K562 (cell line): ENCODE data around the gene ARHGEF17. TPM values are rescaled to one million over a fixed set of nuclear protein-coding genes. Genes with fewer than 3 reads are reported as not detected.

Experiments
- ATAC-seq: fragments of 200-7000 bp; cut with Tn5 transposase; 3 replicates; pipeline ENCODE4 v1.9.1; 2020; ENCODE audit warnings: moderate library complexity
- Bru-seq: library from RNA; stranded (reverse); fragments of 400-500 nt; gene quantifications from one replicate; lab custom pipeline; 2021; lab: Mats Ljungman, UMichigan
- BruChase-seq, 2 experiments: library from RNA; stranded (reverse); fragments of 400-500 nt; gene quantifications; one replicate each; lab custom pipeline; 2021; lab: Mats Ljungman, UMichigan
- BruUV-seq: library from RNA; stranded (reverse); fragments of 400-500 nt; replicated peaks from 2 replicates; lab custom pipeline; 2021; lab: Mats Ljungman, UMichigan
- CTCF ChIA-PET: fragments of 300-600 bp; formaldehyde crosslinking; extraction: SDS; loops from one replicate; lab custom pipeline; 2021; ENCODE audit warnings: low intra/inter-chr PET ratio; lab: Yijun Ruan, JAX
- POLR2A ChIA-PET: fragments of 300-600, 350-650 bp; sonication (Branson Sonifier 250); formaldehyde crosslinking; extraction: SDS; loops from one replicate; lab custom pipeline; 2021; ENCODE audit warnings: antibody characterized with exemption, inconsistent platforms; lab: Yijun Ruan, JAX
- DNase-seq, 4 experiments: peaks; one replicate each; pipeline versions ENCODE4 v3.0.0 to v3.0.0-alpha.2; 2011 to 2018; ENCODE audit warnings: low spot score in 3 of 4, mixed read lengths in 3 of 4; ENCODE audit errors: extremely low read depth in 1 of 4
- FAIRE-seq: peaks from 2 replicates; lab custom pipeline; 2011; peaks lifted over from hg19 to GRCh38; lab: Jason Lieb, UNC
- H2AFZ ChIP-seq: 2 replicates; pipeline ENCODE4 v1.6.0; 2011; ENCODE audit warnings: low read depth, low read length, control low read depth, inconsistent platforms
- H3K27ac ChIP-seq: fragments of 200-600 bp; 3 replicates; pipeline ENCODE4 v1.8.0; 2011; ENCODE audit warnings: low read depth, mild to moderate bottlenecking, control low read depth, inconsistent platforms, low read length, moderate library complexity, mixed read lengths; ENCODE audit errors: extremely low read depth
- H3K27me3 ChIP-seq, 2 experiments: fragments of 300-600 bp in 1 of 2; 2 replicates in 1 of 2; 3 replicates in 1 of 2; pipeline versions ENCODE4 v1.6.0 to v1.8.0; 2011; ENCODE audit warnings: inconsistent platforms in 2 of 2, low read length in 2 of 2, mild to moderate bottlenecking in 1 of 2, mixed read lengths in 1 of 2, moderate library complexity in 1 of 2; ENCODE audit not compliant: control insufficient read depth in 2 of 2, insufficient read depth in 2 of 2
- H3K36me3 ChIP-seq: fragments of 300-600 bp; 3 replicates; pipeline ENCODE4 v1.8.0; 2011; ENCODE audit warnings: mild to moderate bottlenecking, low read length, inconsistent platforms; ENCODE audit not compliant: control insufficient read depth, insufficient read depth
- H3K4me1 ChIP-seq, 2 experiments: fragments of 200-600 bp in 1 of 2; replicated peaks in 1 of 2; 2 replicates in 1 of 2; 3 replicates in 1 of 2; pipeline versions ENCODE4 v1.5.1 to v1.8.0; 2011; ENCODE audit warnings: inconsistent platforms in 2 of 2, low read length in 2 of 2, mild to moderate bottlenecking in 1 of 2, mixed read lengths in 1 of 2, moderate library complexity in 1 of 2; ENCODE audit not compliant: control insufficient read depth in 2 of 2, insufficient read depth in 2 of 2
- H3K4me2 ChIP-seq: 2 replicates; pipeline ENCODE4 v1.6.1; 2011; ENCODE audit warnings: low read length, control low read depth, inconsistent platforms, mixed read lengths; ENCODE audit not compliant: insufficient read depth
- H3K4me3 ChIP-seq: fragments of 200-600 bp; sonication (generic), shearing (Covaris generic); 2 replicates; pipeline ENCODE4 v1.5.1; 2016; ENCODE audit warnings: control low read depth, inconsistent platforms
- H3K79me2 ChIP-seq: fragments of 200-600 bp; 3 replicates; pipeline ENCODE4 v1.8.0; 2011; ENCODE audit warnings: low read length, inconsistent platforms; ENCODE audit not compliant: control insufficient read depth, insufficient read depth
- H3K9ac ChIP-seq, 2 experiments: 2 replicates each; pipeline versions ENCODE4 v1.6.0 to v1.6.1; 2011; ENCODE audit warnings: low read depth in 2 of 2, low read length in 2 of 2, control low read depth in 1 of 2, inconsistent platforms in 1 of 2, mild to moderate bottlenecking in 1 of 2, mixed read lengths in 1 of 2; ENCODE audit not compliant: insufficient read depth in 1 of 2
- H3K9me1 ChIP-seq: one replicate; pipeline ENCODE4 v1.6.0; 2011; ENCODE audit warnings: inconsistent platforms, mild to moderate bottlenecking, low read length, moderate library complexity; ENCODE audit not compliant: control insufficient read depth, insufficient read depth
- H3K9me3 ChIP-seq: replicated peaks from 2 replicates; pipeline ENCODE4 v1.5.1; 2011; ENCODE audit warnings: low read depth, low read length, inconsistent platforms; ENCODE audit not compliant: control insufficient read depth, insufficient read depth
- H4K20me1 ChIP-seq: replicated peaks from 2 replicates; pipeline ENCODE4 v1.6.1; 2011; ENCODE audit warnings: low read length, inconsistent platforms, mixed read lengths; ENCODE audit not compliant: control insufficient read depth, insufficient read depth
- ESRRB ChIP-seq: fragments of 250-450 bp; sonication (Bioruptor Pico); IDR thresholded peaks from 2 replicates; pipeline ENCODE4 v1.5.0; 2020; ENCODE audit warnings: mild to moderate bottlenecking, moderate library complexity, borderline replicate concordance
- MAZ ChIP-seq, 2 experiments: fragments of 450-650 bp in 1 of 2; sonication (generic) in 1 of 2; formaldehyde crosslinking; IDR thresholded peaks in 1 of 2; conservative IDR thresholded peaks in 1 of 2; 2 replicates each; pipeline versions ENCODE4 v1.4.0 to v1.5.0; 2020; ENCODE audit warnings: mild to moderate bottlenecking in 1 of 2, missing genetic modification reagents in 1 of 2
- NRF1 ChIP-seq, 2 experiments: fragments of 450-650 bp; IDR thresholded peaks in 1 of 2; conservative IDR thresholded peaks in 1 of 2; 2 replicates each; pipeline ENCODE4 v1.6.1; 2014; ENCODE audit warnings: mild to moderate bottlenecking in 2 of 2
- PHF8 ChIP-seq: fragments of 200-600 bp; sonication (generic); IDR thresholded peaks from 2 replicates; pipeline ENCODE4 v1.6.1; 2012; ENCODE audit warnings: mixed run types, mild to moderate bottlenecking, inconsistent platforms, low read length, moderate library complexity, borderline replicate concordance
- POLR2B ChIP-seq: fragments of 450-650 bp; IDR thresholded peaks from 2 replicates; pipeline ENCODE4 v1.6.1; 2018; ENCODE audit warnings: low read depth; ENCODE audit not compliant: partially characterized antibody
- ZBTB1 ChIP-seq: sonication (generic); formaldehyde crosslinking; IDR thresholded peaks from 2 replicates; pipeline ENCODE4 v1.8.1; 2023; ENCODE audit warnings: missing genetic modification reagents, low read depth, mild to moderate bottlenecking, borderline replicate concordance
- ZNF561 ChIP-seq: fragments of 450-650 bp; formaldehyde crosslinking; conservative IDR thresholded peaks from 2 replicates; pipeline ENCODE4 v1.4.0; 2020; ENCODE audit warnings: mild to moderate bottlenecking, moderate library complexity
- WGBS: fragments of 100-300 bp; shearing (Covaris generic); methylation state at CpG from one replicate; pipeline ENCODE4 v1.1.6; 2016; ENCODE audit warnings: low coverage, mixed read lengths; ENCODE audit not compliant: insufficient coverage; ENCODE audit errors: missing lambda C conversion rate; 5-methylcytosine and 5-hydroxymethylcytosine counted together
- in situ Hi-C: fragments of 300-500 bp; cut with MboI; formaldehyde crosslinking; loops from 4 replicates; pipeline ENCODE4 v1.15.0; 2018; ENCODE audit warnings: inconsistent platforms, mixed read lengths
- intact Hi-C: fragments of 100-400 bp; cut with micrococcal nuclease; formaldehyde crosslinking; loops from 2 replicates; pipeline ENCODE4 v1.14.2; 2022
- long read RNA-seq, 3 experiments: library from polyadenylated mRNA in 2 of 3; library from RNA in 1 of 3; unstranded in 2 of 3; stranded (forward) in 1 of 3; transcript quantifications; one replicate each; pipeline ENCODE4 v2.0.0, GENCODE V29; 2019 to 2022
- polyA minus RNA-seq, 3 experiments: library from RNA; depleted of rRNA, polyadenylated mRNA; stranded (reverse); fragments of >200 nt; gene quantifications; 2 replicates each; pipeline ENCODE4 v1.2.3, GENCODE V29; 2011
- polyA plus RNA-seq, 8 experiments: library from polyadenylated mRNA; depleted of rRNA in 4 of 8; stranded (reverse) in 5 of 8; unstranded in 3 of 8; fragments of >200 nt; fragmentation: Nextera tagmentation in 2 of 8; fragmentation: Illumina TruSeq in 1 of 8; extraction: Ambion mirVana in 2 of 8; extraction: Trizol in 1 of 8; gene quantifications; 2 replicates each; pipeline versions ENCODE4 v1.2.1 to v1.2.3, GENCODE V29; 2011 to 2014; ENCODE audit warnings: inconsistent platforms in 1 of 8, missing spikeins in 1 of 8
- total RNA-seq, 7 experiments: library from RNA; depleted of rRNA in 6 of 7; stranded (reverse); fragments of >200 nt in 6 of 7; fragmentation: Illumina TruSeq in 2 of 7; extraction: Trizol in 2 of 7; gene quantifications; 2 replicates each; pipeline versions ENCODE4 v1.2.1 to v1.2.3, GENCODE V29; 2011 to 2021; ENCODE audit warnings: low replicate concordance in 1 of 7

Gene ARHGEF17, protein sequence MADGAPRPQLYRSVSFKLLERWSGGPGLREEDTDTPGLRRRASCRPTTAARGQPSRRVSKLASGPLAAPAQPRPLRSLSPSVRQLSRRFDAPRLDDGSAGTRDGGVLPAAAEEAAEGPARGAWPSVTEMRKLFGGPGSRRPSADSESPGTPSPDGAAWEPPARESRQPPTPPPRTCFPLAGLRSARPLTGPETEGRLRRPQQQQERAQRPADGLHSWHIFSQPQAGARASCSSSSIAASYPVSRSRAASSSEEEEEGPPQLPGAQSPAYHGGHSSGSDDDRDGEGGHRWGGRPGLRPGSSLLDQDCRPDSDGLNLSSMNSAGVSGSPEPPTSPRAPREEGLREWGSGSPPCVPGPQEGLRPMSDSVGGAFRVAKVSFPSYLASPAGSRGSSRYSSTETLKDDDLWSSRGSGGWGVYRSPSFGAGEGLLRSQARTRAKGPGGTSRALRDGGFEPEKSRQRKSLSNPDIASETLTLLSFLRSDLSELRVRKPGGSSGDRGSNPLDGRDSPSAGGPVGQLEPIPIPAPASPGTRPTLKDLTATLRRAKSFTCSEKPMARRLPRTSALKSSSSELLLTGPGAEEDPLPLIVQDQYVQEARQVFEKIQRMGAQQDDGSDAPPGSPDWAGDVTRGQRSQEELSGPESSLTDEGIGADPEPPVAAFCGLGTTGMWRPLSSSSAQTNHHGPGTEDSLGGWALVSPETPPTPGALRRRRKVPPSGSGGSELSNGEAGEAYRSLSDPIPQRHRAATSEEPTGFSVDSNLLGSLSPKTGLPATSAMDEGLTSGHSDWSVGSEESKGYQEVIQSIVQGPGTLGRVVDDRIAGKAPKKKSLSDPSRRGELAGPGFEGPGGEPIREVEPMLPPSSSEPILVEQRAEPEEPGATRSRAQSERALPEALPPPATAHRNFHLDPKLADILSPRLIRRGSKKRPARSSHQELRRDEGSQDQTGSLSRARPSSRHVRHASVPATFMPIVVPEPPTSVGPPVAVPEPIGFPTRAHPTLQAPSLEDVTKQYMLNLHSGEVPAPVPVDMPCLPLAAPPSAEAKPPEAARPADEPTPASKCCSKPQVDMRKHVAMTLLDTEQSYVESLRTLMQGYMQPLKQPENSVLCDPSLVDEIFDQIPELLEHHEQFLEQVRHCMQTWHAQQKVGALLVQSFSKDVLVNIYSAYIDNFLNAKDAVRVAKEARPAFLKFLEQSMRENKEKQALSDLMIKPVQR (N-terminal part only)
- total RNA-seq (2011; cell fraction: chromatin; rRNA removed; ENCODE audit: low replicate concordance): 0.55 and 6.0 TPM in 2 replicates
- total RNA-seq (2011; cell fraction: nucleolus; rRNA removed): 2.4 and 4.8 TPM in 2 replicates
- total RNA-seq (2011; cell fraction: nucleoplasm; rRNA removed): 1.3 and 1.6 TPM in 2 replicates
- 0.09 and 0.20 TPM in 2 replicates for total RNA-seq (2014; rRNA removed)
- total RNA-seq (2014; rRNA removed; fragmentation: Illumina TruSeq; extraction: Trizol): 0.03 and 0.07 TPM in 2 replicates
- total RNA-seq (2015; rRNA removed; fragmentation: Illumina TruSeq; extraction: Trizol): 0.04 and 0.23 TPM in 2 replicates
- 0.29 and 0.53 TPM in 2 replicates for total RNA-seq (2021)
- 0.68 and 1.2 TPM in 2 replicates for polyA plus RNA-seq (2011; rRNA removed)
- 0.96 and 2.9 TPM in 2 replicates for polyA plus RNA-seq (2011; cell fraction: cytosol; rRNA removed)
- polyA plus RNA-seq (2011; cell fraction: nucleus; rRNA removed): 5.2 and 8.3 TPM in 2 replicates
- polyA plus RNA-seq (2012): 0.25 and 0.31 TPM in 2 replicates
- 0.10 and 0.17 TPM in 2 replicates for polyA plus RNA-seq (2014; fragmentation: Illumina TruSeq; extraction: Trizol)
- polyA plus RNA-seq (2014; fragmentation: Nextera tagmentation; extraction: Ambion mirVana): not detected
- polyA plus RNA-seq (2014; rRNA removed): 0.09 and 0.17 TPM in 2 replicates
- 1.3 and 1.4 TPM in 2 replicates for polyA minus RNA-seq (2011; rRNA and poly(A)+ RNA removed)
- polyA minus RNA-seq (2011; cell fraction: cytosol; rRNA and poly(A)+ RNA removed): 0.57 and 1.4 TPM in 2 replicates
- polyA minus RNA-seq (2011; cell fraction: nucleus; rRNA and poly(A)+ RNA removed): 3.7 and 4.0 TPM in 2 replicates
- percentile 25 among the genes with signal in this experiment for Bru-seq, nascent RNA
- percentile 16 among the genes with signal in this experiment for BruChase-seq, experiment 1, labeled RNA remaining after a 2-hour chase
- percentile 22 among the genes with signal in this experiment for BruChase-seq, experiment 2, labeled RNA remaining after a 6-hour chase
- long read RNA-seq, experiment 1, partial matches to known transcripts: 0 of 1 reads
- long read RNA-seq, experiment 1, other reads (novel, unspliced or antisense): 1 of 1 reads
- long read RNA-seq, experiment 2, partial matches to known transcripts: 0 of 1 reads
- long read RNA-seq, experiment 2, other reads (novel, unspliced or antisense): 1 of 1 reads
- long read RNA-seq, experiment 3: 0 reads

GRCh38 chr11:73308003-73308960, at the start of gene ARHGEF17:
Gene ARHGEF17, plus strand, starts transcription at chr11:73308276. Its CDS starts 363 bp downstream, at chr11:73308639.
- ATAC-seq: peak; percentile 4; the same call in 1 of the 3 replicates
- peak within 1 kb of the TSS; percentile 32; the same call in 1 of the 3 replicates for H3K27ac ChIP-seq
- intact Hi-C loops: loop anchor here (5.0 kb wide), 1 partner anchor 69 kb away; the partner anchor contains the start of gene RELT
- H3K9ac ChIP-seq: peak within 1 kb of the TSS; percentile 57 to 94
- DNase-seq: peak in 3 of 4 experiments; percentile 34 to 72 (median 70)
- CTCF ChIA-PET: interaction anchor here (1.0 to 3.3 kb wide), 2 partner anchors 26 to 86 kb away, joined by 3 to 76 read pairs; no protein-coding TSS in a partner anchor
- no peaks in the 10 kb centered on the region for H3K79me2 ChIP-seq
- H3K27me3 ChIP-seq: peaks cover 6 to 39% of the 10 kb centered on the region in 2 experiments; a peak in 3 of 5 replicates
- H4K20me1 ChIP-seq: peaks cover 6% of the 10 kb centered on the region; the same call in 1 of the 2 replicates
- H3K9me3 ChIP-seq: no peaks in the 10 kb centered on the region
- H3K36me3 ChIP-seq: no peaks in the 10 kb centered on the region
- peak within 1 kb of the TSS; percentile 79 for H3K4me2 ChIP-seq
- peak within 1 kb of the TSS; percentile 100 for H2AFZ ChIP-seq
- peak within 1 kb of the TSS; percentile 49 for H3K4me3 ChIP-seq
- no peak for FAIRE-seq
- 2% methylated on average over 19 of the region's 105 CpGs for WGBS
- POLR2A ChIA-PET: interaction anchor here (0.6 to 1.2 kb wide), 2 partner anchors 85 to 1374 kb away, joined by 3 read pairs; no protein-coding TSS in a partner anchor
- H3K9me1 ChIP-seq: no peaks in the 10 kb centered on the region
- BruUV-seq: no TSS peak
- in situ Hi-C loops: loop anchor here (5.0 kb wide), 1 partner anchor 84 kb away; no protein-coding TSS in a partner anchor
- H3K4me1 ChIP-seq: peaks cover 0 to 22% of the 10 kb centered on the region in 2 experiments; a peak in 4 of 5 replicates
- TF ChIP-seq POLR2B: no peak
- TF ChIP-seq ESRRB: no peak
- no peak for TF ChIP-seq ZBTB1 (CRISPR knock-in tag)
- TF ChIP-seq ZNF561 (CRISPR knock-in tag): no peak
- peak in 1 of 2 experiments; percentile 45; a peak in 2 of 4 replicates for TF ChIP-seq MAZ (CRISPR knock-in tag; conservative IDR thresholded peaks at IDR 0.05 in 1 of 2, IDR thresholded peaks at IDR 0.05 in 1 of 2)
- TF ChIP-seq NRF1 (conservative IDR thresholded peaks at IDR 0.05 in 1 of 2, IDR thresholded peaks at IDR 0.05 in 1 of 2): peak in 1 of 2 experiments; percentile 10; a peak in 1 of 4 replicates
- TF ChIP-seq PHF8: peak; percentile 44; the same call in 1 of the 2 replicates
